Measurements from ENCODE around the gene SOX8. TPM values are rescaled to one million over a fixed set of nuclear protein-coding genes. Genes with fewer than 3 reads are reported as not detected.

SOX8 gene
- total RNA-seq, 1 donor from 2014 or later = 0.98 TPM

DNA sequence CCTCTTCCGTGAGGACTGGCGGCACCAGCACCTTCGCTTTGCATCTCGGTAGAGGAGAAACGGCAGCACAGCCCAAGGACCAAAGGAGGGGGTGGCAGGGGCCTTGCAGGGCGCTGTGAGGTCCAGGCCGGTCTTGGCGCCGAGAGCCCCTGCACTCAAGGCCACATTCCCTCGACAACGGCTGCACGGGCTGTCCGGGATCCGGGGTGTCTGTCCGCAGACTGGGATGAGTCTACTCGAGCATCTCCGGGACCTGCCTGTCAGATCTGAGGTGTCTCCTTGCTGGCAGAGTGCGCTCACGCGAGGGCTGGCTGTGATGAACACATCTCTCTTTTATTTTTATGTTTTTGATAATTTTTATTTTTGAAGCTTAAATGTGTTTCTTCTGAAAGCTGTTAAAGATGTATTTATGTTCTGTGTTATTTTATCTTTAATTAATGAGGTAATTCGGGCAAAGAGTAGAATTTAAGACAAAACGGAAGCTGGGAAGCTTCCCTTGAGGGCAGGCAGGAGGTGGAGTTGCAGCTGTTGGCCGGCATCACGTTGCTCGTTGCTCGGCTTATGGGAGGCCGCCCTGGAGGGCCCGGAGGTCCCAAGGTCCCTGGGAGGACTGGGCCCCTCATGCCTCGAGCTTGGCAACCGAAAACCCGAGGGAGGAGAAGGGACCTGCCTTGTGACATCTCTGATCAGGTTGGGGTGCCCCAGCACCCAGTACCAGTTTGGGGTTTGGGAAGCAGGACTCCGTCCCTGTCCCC lies 4.3 kb downstream of the SOX8 start:
- DNase-seq (ENCODE audit: low read depth) (no peak), FAIRE-seq (no peak)
- Mint-ChIP-seq H3K4me1 (ENCODE audit: low read depth, unreplicated experiment) (no peaks in the 10 kb centered on the region), H3K36me3 (ENCODE audit: low read depth, unreplicated experiment) (no peaks in the 10 kb centered on the region), H3K27me3 (ENCODE audit: low read depth, unreplicated experiment) (peaks cover 19% of the 10 kb centered on the region), H3K27ac (ENCODE audit: unreplicated experiment) (no peak overlapping the region), H3K9me3 (ENCODE audit: unreplicated experiment) (no peaks in the 10 kb centered on the region), H3K4me3 (ENCODE audit: unreplicated experiment) (no peak overlapping the region)
- Histone ChIP-seq H4K20me1 (ENCODE audit: insufficient read depth, low read length) (peaks cover 6% of the 10 kb centered on the region), H3K4me2 (ENCODE audit: low read length) (no peak overlapping the region), H3K4me3 (ENCODE audit: insufficient read depth, low read depth, low read length) (no peak overlapping the region), H3K9me3 (ENCODE audit: insufficient read depth, low read depth, low read length) (no peaks in the 10 kb centered on the region), H3K79me2 (ENCODE audit: insufficient read depth, low read length) (no peaks in the 10 kb centered on the region), H3K4me1 (ENCODE audit: insufficient read depth, low read length) (no peaks in the 10 kb centered on the region), H3K27ac (ENCODE audit: low read depth, low read length) (no peak overlapping the region), H2AFZ (ENCODE audit: low read depth, low read length) (no peak overlapping the region), H3K27me3 (ENCODE audit: insufficient read depth, low read length) (peaks cover 60% of the 10 kb centered on the region), H3K9ac (ENCODE audit: low read length) (no peak overlapping the region), H3K36me3 (ENCODE audit: insufficient read depth, low read length) (no peaks in the 10 kb centered on the region)
- TF ChIP-seq, protein P1, sequence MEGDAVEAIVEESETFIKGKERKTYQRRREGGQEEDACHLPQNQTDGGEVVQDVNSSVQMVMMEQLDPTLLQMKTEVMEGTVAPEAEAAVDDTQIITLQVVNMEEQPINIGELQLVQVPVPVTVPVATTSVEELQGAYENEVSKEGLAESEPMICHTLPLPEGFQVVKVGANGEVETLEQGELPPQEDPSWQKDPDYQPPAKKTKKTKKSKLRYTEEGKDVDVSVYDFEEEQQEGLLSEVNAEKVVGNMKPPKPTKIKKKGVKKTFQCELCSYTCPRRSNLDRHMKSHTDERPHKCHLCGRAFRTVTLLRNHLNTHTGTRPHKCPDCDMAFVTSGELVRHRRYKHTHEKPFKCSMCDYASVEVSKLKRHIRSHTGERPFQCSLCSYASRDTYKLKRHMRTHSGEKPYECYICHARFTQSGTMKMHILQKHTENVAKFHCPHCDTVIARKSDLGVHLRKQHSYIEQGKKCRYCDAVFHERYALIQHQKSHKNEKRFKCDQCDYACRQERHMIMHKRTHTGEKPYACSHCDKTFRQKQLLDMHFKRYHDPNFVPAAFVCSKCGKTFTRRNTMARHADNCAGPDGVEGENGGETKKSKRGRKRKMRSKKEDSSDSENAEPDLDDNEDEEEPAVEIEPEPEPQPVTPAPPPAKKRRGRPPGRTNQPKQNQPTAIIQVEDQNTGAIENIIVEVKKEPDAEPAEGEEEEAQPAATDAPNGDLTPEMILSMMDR (IDR thresholded peaks at IDR 0.05; ENCODE audit: insufficient read depth, low read depth, low read length) = no peak

DNA sequence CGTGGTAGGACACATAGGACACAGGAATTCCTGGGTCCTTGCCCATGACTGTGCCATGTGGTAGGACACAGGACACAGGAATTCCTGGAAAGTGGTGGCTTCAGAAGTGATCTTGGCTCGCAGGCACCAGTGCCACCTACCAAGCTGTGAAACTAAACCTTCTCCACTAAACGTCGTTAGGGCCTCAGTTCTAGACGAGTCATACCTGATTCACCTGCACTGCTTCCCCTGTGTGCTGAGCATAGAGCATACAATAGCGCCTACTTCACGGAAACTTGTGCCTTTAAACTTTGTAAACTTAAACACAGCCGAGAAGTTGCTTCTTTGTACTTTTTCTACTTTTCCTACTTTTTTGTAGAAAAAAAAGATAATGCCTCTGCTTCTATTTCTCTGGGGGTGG lies 4.8 kb downstream of the SOX8 start:
- H3K36me3 Mint-ChIP-seq (ENCODE audit: low read depth, unreplicated experiment) = no peaks in the 10 kb centered on the region
- no peaks in the 10 kb centered on the region for H3K9me3 Mint-ChIP-seq (ENCODE audit: unreplicated experiment)
- no peak for TF ChIP-seq EZH2 (IDR thresholded peaks at IDR 0.05; ENCODE audit: insufficient read depth, low read length)
- TF ChIP-seq, protein P1 (IDR thresholded peaks at IDR 0.05; ENCODE audit: insufficient read depth, low read depth, low read length) = no peak
- H3K27ac Mint-ChIP-seq (ENCODE audit: unreplicated experiment) = no peak overlapping the region
- H3K9me3 ChIP-seq (ENCODE audit: insufficient read depth, low read depth, low read length) = no peaks in the 10 kb centered on the region
- no peaks in the 10 kb centered on the region for H3K4me1 ChIP-seq (ENCODE audit: insufficient read depth, low read length)
- no peak overlapping the region for H3K4me2 ChIP-seq (ENCODE audit: low read length)
- H3K4me1 Mint-ChIP-seq (ENCODE audit: low read depth, unreplicated experiment) = no peaks in the 10 kb centered on the region
- peaks cover 6% of the 10 kb centered on the region for H4K20me1 ChIP-seq (ENCODE audit: insufficient read depth, low read length)
- H3K27ac ChIP-seq (ENCODE audit: low read depth, low read length) = no peak overlapping the region
- H3K4me3 Mint-ChIP-seq (ENCODE audit: unreplicated experiment) = no peak overlapping the region
- H2AFZ ChIP-seq (ENCODE audit: low read depth, low read length) = no peak overlapping the region
- no peak overlapping the region for H3K9ac ChIP-seq (ENCODE audit: low read length)
- H3K79me2 ChIP-seq (ENCODE audit: insufficient read depth, low read length) = no peaks in the 10 kb centered on the region
- no peaks in the 10 kb centered on the region for H3K36me3 ChIP-seq (ENCODE audit: insufficient read depth, low read length)
- peaks cover 60% of the 10 kb centered on the region for H3K27me3 ChIP-seq (ENCODE audit: insufficient read depth, low read length)
- H3K4me3 ChIP-seq (ENCODE audit: insufficient read depth, low read depth, low read length) = no peak overlapping the region
- FAIRE-seq (no peak), DNase-seq (ENCODE audit: low read depth) (no peak)
- H3K27me3 Mint-ChIP-seq (ENCODE audit: low read depth, unreplicated experiment) = peaks cover 25% of the 10 kb centered on the region

DNA sequence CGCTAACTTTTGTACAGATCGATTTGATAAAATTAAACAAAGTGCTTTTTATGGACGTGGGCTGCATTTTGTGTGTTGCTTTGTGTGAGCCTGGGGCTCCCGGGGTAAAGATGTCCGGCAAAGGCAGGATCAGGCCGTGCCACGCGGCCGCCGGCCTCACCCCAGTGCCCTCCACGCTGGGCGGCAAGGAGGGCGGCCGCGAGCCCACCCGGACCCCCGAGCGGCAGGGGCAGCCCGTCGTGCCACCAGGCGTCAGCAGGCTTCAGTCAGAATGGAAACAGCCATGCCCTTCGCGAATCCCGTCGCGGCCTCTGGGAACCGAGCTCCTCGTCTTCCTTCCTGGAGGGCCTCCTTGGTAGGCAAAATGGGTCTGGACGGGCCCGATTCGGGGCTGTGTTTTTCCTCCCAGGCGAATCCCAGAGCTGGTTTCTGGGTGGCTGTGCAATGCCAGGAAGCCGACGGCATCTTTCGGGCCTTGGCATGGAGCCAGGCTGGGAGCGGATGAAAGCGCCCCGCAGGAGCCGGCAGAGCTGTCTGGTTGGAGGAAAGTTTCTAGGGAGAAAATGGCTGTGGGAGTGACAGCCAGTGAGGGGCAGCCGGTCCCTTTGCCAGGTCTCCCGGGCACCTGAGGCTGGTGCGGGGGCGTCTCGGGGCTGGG lies 5.5 kb downstream of the SOX8 start:
- Mint-ChIP-seq H3K27me3 (ENCODE audit: low read depth, unreplicated experiment) (peaks cover 28% of the 10 kb centered on the region), H3K4me1 (ENCODE audit: low read depth, unreplicated experiment) (no peaks in the 10 kb centered on the region), H3K4me3 (ENCODE audit: unreplicated experiment) (no peak overlapping the region), H3K9me3 (ENCODE audit: unreplicated experiment) (no peaks in the 10 kb centered on the region), H3K27ac (ENCODE audit: unreplicated experiment) (no peak overlapping the region), H3K36me3 (ENCODE audit: low read depth, unreplicated experiment) (no peaks in the 10 kb centered on the region)
- no peaks in the 10 kb centered on the region for H3K9me3 ChIP-seq (ENCODE audit: insufficient read depth, low read depth, low read length)
- no peak overlapping the region for H3K4me3 ChIP-seq (ENCODE audit: insufficient read depth, low read depth, low read length)
- DNase-seq (ENCODE audit: low read depth) (no peak), FAIRE-seq (no peak)
- H3K79me2 ChIP-seq (ENCODE audit: insufficient read depth, low read length) = no peaks in the 10 kb centered on the region
- TF ChIP-seq, protein P1 (IDR thresholded peaks at IDR 0.05; ENCODE audit: insufficient read depth, low read depth, low read length) = no peak
- TF ChIP-seq EZH2 (IDR thresholded peaks at IDR 0.05; ENCODE audit: insufficient read depth, low read length) = peak; percentile 61
- peaks cover 63% of the 10 kb centered on the region for H3K27me3 ChIP-seq (ENCODE audit: insufficient read depth, low read length)
- H3K36me3 ChIP-seq (ENCODE audit: insufficient read depth, low read length) = no peaks in the 10 kb centered on the region
- H3K4me1 ChIP-seq (ENCODE audit: insufficient read depth, low read length) = no peaks in the 10 kb centered on the region
- peaks cover 6% of the 10 kb centered on the region for H4K20me1 ChIP-seq (ENCODE audit: insufficient read depth, low read length)
- no peak overlapping the region for H3K9ac ChIP-seq (ENCODE audit: low read length)
- no peak overlapping the region for H3K27ac ChIP-seq (ENCODE audit: low read depth, low read length)
- H2AFZ ChIP-seq (ENCODE audit: low read depth, low read length) = no peak overlapping the region
- no peak overlapping the region for H3K4me2 ChIP-seq (ENCODE audit: low read length)
